Dermis microvascular lymphatic vessel endothelial cell (primary cell): ENCODE results near the gene ZNRF1. TPM values are rescaled to one million over a fixed set of nuclear protein-coding genes. Genes with fewer than 3 reads are reported as not detected.
"Not testable (repeated sequence)": the region's sequence is repeated elsewhere in the genome, so short reads cannot be mapped to it uniquely, and the experiment has no call there.

Source experiments
- DNase-seq, 2 donors: peaks; one replicate each; pipeline versions ENCODE4 v3.0.0 to v3.0.0-alpha.2; 2010; ENCODE audit warnings: low read depth in 2 of 2
- total RNA-seq: library from RNA; depleted of rRNA; stranded (reverse); fragments of >200 nt; gene quantifications from 2 replicates; pipeline ENCODE4 v1.2.1, GENCODE V29; 2014

Gene ZNRF1
- total RNA-seq, 1 donor from 2014 or later = 9.2 TPM

DNA sequence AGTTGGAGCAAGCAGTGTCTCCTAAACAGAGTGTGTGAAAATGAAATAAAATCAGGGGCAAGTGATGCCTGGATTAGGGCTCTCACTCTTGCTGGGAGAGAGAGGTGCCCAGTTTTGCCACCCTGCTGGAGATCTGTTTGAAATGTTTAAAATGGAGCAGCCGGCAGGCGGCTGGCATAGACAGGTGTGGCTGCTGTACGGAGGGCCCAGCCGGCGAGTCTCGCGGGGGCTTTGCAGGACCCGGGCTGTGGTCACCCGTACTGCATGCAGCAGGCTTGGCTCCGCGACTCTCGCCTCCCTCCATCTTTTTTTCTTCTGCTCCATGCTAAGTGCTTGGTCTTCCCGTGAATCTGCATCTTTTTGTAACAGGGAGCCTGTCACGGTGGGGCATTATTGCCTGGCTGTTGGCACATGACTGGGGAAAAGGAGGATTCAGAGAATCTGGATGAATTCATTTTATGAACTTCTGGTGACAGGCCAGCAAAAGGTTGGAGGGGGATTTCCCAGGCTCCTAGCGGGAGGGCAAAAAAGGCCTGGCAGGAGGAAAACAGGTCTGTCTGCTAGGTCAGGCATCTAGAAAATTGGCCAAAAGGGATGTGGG lies 1.8 kb downstream of the ZNRF1 start:
- peak in 1 of 2 donors; percentile 52 for DNase-seq

DNA sequence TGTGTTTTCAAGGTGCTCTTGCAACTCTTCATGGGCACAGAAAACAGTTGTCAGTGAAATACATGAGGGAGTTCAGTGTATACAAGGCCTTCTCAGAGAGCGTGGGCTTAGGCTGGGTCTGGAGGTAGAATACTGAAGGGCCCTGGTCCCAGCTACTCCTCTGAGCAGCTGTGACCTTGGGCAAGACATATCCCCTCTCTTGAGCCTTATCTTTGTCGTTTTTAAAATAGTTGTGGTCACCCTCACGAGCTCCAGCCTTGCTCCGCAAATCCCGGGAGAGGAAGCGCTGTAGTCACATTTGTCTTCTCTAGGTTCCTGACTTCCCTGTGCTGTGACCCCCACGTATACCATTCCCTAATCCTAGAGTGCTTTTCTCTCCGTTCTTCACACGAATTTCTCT lies 3.6 kb downstream of the ZNRF1 start:
- DNase-seq = no peak

DNA sequence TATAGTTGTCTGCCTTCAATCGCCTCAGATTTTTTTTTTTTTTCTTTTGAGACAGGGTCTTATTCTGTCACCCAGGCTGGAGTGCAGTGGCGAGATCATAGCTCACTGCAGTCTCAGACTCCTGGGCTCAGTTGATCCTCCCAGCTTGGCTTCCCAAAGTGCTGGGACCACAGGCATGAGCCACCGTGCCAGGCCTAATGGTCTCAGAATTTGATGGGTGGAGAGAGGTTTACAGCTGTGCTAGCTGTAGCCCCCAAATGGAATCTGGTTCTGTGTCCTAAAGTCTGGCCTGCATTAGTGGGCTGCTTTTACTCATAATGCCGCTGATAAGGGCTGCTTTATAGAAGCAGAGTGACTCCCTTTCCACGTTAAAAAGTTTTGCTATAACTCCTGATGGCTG lies 5.1 kb downstream of the ZNRF1 start:
- no peak for DNase-seq

DNA sequence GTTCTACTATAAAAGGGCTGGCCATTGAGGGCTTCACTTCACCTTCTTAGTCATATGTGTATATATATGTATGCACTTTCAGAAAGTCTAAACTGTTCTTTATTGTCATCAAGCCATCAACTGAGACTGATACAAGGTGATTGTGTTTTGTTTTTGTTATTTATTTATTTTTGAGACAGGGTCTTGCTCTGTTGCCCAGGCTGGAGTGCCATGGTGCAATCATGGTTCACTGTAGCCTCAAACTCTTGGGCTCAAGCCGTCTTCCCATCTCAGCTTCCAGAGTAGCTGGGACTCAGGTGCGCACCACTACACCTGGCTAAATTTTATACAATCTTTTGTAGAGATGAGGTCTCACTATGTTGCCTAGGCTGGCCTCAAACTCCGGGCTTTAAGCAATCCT lies 5.6 kb downstream of the ZNRF1 start:
- no peak for DNase-seq

DNA sequence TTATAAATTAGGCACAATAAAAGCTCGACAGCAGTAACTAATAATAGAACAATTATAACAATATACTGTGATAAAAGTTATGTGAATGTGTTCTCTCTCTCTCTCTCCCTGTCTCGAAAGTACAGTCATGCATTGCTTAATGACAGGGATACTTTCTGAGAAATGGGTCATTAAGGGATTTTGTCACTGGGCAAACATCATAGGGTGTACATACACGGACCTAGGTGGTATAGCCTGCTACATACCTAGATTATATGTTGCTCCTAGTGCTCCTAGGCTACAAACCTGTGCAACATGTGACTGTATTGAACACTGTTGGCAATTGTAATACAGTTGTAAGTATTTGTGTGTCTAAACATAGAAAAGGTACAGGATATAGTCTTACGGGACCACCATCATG lies 6.9 kb downstream of the ZNRF1 start:
- no peak for DNase-seq

DNA sequence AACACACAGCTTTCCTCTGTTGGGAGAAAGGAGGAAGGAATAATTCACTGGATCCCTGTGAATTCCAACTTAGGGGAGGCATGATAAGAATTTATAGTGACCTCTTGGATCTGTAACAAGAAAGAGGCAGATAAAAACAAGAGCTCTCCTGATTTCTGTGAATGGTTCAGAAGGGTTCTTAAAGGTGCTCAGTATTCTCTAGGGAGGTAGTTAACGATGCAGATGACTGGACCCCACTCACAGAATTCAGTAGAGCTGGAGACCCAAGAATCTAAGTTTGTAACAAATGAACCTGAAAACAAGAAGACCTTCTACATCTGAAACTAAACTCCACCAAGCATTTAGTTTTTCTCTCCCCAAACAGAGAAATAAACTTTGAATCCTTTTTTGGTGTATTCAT lies 8.6 kb downstream of the ZNRF1 start:
- no peak for DNase-seq

DNA sequence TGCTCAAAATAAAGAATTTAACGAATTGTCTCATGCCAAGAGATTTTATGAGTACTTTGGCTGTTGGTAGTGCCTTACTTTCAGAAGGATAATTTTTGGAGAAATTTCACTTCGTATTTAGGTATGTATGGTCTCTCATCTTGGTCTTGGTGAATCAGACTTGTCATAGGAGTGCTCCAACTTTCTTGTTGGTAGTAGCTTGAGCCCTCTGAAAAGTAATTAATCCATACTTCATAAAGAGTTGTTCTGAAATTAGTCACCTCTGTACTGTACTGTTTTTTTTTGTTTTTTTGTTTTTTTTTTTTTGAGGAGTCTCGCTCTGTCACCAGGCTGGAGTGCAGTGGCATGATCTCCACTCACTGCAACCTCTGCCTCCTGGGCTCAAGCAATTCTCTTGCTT lies 11.6 kb downstream of the ZNRF1 start:
- no peak for DNase-seq

DNA sequence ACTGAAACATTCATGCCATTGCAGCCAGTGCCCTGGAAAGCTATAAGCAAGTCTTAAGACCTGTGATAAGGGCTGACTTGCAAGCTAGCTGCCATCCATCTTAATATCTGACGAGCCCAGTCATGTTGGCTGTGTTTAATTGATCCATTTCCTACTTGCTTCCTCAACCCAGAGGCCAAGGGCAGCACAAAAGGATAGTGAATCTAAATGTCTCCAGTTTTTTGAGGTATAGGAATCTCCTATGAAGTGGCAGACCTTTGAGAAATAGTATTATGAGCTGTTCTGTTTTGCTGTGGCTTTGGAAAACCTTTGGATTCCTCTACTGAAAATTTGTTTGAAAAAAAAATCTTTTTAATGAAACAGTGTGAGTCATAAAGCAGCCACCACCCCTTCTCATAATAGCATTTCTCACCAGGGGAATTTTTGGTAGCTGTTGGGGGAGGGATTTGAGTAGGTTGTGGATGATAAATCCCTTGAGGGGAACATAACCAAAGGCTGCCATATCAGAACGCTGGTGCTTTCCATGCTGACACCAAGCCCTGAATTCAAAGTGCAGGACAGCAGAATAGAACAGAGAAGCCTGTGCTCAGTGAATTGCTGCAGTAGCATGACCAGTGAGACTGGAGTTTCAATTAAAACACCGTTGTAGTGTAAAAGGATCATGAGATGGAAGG lies 12.9 kb downstream of the ZNRF1 start:
- DNase-seq = peak; percentile 65 to 90

DNA sequence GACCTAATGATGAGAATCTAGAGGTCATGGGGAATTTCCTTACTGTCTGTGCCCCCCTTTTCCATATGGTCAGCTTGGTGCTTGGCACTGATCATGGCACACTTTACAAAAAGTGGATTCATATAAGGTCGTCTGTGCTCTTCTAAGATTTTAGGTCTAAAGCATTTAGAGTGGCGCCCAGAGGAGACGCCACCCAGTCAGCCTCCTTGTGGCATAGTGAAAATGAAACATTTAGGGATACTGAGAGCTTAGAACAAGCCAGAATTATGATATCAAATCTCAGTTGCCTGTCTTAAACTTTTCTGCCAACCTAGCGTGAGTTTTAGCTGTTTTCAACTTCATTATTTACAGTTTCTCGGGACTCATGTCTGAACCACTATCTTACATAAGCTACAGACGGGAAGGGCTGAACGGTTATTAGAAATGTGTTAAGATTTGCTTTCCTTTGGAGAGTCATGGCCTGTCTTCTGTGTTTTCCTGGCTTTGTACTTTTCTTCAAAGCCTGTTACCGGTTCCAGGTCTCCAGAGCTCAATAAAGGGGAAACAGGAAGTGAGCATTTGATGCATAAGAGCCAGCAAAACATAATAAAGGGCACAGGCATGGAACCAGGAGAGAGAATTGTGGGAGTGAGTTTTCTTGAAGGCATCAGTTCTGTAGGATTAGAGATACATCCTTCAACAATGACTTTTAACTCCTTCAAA lies 13.7 kb downstream of the ZNRF1 start:
- peak in 1 of 2 donors; percentile 90 for DNase-seq

DNA sequence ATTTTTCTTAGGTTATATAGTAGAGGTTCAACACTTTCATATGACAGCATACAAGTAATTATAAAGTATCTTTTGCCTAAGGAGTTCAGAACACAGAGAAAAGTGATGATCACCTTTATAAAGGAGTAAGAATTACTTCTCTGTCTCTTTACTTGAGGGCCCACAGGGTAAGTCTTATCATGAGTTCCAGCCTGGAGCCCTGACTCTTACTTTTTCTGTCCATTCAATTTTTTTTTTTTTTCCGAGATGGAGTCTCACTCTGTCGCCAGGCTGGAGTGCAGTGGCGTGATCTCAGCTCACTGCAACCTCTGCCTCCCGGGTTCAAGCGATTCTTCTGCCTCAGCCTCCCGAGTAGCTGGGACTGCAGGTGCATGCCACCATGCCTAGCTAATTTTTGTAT lies 14.3 kb downstream of the ZNRF1 start:
- DNase-seq = not testable (repeated sequence)

DNA sequence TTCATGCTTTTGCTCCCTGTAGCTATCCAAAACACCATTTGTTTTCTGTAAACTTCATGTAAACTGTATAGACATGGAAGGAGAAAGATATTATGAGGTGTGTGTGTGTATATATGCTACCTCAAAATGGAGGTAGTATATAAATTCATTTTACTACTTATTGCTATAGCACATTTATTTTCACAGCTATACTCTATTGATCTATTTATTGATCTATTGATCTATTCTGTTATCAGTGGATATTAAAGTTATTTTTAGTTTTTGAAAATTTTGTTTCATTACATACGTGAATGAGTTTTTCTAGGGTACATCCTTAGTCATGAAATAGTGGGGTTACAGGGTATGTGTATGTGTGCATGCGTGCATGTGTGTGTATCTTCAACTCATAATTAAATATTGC lies 15.5 kb downstream of the ZNRF1 start:
- no peak for DNase-seq

DNA sequence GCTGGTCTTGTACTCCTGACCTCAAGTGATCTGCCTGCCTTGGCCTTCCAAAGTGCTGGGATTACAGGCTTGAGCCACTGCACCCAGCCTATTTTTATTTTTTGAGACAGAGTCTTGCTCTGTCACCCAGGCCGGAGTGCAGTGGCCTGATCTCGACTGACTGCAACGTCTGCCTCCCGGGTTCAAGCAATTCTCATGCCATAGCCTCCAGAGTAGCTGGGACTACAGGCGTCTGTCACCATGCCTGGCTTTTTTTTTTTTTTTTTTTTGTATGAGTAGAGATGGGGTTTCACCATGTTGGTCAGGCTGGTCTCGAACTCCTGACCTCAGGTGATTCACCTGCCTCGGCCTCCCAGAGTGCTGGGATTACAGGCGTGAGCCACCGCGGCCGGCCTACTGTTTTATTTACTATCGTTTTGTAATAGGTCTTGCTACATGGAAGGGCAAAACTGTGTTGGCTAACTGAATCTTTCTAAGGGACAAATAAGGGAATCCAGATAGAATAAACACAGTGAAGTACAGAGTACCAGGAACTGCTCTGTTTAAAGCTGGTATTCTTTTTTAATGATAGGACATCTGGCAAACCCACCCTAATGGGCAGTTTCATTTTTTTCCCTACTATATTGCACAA lies 17.7 kb downstream of the ZNRF1 start:
- not testable (repeated sequence) for DNase-seq

DNA sequence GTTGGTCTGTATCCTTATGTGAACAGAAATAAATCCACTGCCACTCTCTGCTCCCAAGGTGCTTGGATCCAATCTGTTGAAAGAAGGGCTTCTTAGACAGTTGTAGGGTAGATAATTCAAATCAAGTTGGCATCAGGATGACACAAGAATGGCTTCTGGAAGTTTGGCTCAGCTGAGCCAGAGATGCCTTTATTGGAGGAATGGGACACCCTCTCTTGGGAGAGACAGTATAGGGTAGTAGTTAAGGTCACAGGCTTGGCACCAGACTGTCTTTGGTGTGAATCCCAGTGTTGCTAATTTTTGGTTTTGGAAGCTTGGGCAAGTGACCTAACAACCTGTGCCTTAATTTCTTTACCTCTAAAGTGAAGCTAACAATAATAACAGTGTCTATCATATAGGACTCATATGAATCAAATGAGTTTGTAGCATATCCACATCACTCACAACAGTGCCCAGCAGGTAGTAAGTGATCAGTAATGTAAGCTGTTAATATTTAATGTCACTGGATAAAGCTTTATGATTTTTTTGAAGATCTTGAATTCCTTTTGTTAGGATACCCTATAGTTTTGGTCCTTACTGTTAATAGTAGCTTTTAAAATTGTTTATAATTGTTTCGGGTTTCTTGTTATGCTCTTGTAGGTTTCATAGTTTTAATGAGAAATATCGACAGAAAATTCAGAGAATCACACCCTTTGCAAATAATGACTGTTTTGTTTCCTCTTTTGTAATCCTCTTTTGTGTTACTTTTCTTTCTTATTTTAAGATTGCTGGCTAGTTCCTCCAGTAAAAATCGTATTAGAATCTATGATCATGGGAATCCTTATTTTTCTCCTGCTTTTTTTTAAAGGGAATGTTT lies 19.1 kb downstream of the ZNRF1 start:
- DNase-seq = no peak

DNA sequence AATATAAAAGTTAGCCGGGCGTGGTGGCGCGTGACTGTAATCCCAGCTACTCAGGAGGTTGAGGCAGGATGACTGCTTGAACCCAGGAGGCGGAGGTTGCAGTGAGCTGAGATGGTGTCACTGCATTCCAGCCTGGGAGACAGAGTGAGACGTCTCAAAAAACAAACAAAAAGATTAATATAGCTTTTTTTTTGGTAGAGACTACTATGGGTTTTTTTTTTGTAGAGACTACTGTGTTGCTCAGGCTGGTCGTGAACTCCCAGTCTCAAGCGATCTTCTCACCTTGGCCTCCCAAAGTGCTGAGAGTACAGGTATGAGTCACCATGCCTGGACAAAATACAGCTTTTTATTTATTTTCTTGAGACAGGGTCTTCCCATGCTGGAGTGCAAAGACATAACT lies 20.2 kb downstream of the ZNRF1 start:
- DNase-seq = no peak

DNA sequence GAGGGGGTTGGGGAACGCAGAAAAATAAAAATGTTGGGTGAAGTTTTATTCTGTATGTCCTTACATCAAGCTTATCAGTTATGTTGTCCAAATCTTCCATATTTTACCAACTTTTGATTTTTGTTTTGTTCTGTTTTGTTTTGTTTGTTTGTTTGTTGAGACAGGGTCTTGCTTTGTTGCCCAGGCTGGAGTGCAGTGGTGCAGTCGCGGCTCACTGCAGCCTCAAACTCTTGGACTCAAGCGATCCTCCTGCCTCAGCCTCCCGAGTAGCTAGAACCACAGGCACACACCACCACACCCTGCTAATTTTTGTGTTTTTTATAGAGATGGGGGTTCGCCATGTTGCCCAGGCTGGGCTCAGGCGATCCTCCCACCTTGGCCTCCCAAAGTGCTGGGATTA lies 20.8 kb downstream of the ZNRF1 start:
- DNase-seq = no peak

DNA sequence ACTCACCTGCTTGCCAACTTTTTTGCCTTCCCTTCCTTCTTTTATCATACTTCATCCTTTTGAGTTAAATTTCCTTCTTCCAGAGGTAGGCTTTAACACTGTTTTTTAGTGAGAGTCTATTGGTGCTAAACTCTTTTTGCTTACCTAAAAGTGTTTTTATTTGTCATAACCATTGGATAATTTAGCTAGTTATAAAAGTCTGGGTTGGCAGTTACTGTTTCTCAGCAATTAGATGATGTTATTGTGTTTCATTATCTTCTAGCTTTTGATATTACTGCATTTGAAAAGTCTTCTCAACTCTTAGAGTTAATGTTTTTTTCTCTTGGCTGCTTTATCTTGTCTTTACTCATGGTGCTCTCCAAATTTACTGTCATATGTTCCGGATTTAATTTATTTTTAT lies 22.6 kb downstream of the ZNRF1 start:
- no peak for DNase-seq

DNA sequence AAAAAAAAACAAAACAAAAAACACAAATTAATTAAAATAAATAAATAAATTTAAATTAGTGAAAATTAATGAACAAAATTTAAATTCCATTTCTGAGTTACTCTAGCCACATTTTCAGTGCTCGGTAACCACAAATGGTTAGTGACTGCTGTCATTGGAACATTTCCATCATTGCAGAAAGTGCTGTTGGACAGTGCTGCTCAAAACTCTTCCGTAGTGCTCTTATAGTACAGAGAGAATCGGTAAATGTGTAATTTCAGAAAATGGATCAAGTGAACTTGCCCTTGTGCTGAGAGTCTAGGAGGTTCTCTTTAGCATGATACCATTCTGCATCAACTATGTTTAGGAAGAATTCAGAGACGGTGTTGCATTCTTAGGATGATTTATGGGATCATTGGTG lies 23.7 kb downstream of the ZNRF1 start:
- DNase-seq = no peak

DNA sequence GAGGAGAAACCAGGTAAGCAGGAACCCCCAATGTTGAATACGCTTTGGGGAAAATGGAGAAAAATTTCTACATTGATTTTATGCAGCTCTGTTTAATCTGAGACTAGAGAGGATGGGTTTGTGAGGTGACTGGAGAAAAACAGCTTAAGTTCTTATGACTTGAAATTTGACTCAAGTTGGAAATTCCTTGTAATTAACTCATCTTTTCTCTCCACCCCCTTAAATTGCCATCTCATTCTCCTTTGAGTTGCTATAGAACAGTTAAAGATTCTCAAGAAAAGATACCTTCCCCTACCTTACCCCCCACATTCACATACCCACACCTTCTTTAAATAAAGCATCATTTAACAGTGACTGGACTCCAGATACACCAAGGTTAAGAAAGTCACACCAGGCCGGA lies 24.2 kb downstream of the ZNRF1 start:
- DNase-seq = no peak

DNA sequence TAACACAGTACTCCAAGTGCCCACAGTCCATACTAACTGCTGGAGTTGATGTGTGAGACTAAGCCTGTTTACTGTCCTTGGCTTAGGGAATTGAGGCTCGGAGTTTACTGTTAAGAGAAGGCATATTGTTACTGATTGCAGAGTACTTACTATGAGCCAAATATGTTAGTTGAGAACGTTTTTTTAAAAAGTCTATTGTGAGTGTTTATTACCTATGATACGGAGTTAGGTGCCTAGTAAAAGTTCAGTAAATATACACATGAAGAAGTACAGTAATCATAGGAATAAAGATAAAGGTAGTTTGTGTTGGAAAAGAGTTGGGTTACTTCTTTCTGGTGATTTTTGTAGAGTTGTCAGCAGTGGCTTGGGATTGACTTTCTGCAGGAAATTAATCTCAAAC lies 25.4 kb downstream of the ZNRF1 start:
- DNase-seq = no peak

DNA sequence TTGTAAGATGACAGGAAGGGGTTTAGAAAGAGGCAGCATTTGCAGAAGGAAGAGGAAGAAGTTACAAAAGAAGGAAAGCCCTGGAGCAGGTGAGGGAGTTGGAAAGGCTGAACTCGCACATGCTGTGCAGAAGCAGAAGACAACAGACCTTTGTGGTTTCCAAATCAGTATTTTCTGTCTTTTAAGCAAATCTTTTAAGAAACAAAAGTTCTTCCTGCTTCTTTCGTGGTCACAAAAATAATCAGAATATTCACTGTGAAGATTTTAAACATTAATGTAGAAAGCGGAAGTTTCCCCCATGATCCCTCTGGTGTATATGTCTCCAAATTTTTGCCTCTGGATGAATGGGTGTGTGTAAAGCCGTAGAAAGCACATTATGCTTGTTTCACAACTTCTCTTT lies 25.8 kb downstream of the ZNRF1 start:
- no peak for DNase-seq

DNA sequence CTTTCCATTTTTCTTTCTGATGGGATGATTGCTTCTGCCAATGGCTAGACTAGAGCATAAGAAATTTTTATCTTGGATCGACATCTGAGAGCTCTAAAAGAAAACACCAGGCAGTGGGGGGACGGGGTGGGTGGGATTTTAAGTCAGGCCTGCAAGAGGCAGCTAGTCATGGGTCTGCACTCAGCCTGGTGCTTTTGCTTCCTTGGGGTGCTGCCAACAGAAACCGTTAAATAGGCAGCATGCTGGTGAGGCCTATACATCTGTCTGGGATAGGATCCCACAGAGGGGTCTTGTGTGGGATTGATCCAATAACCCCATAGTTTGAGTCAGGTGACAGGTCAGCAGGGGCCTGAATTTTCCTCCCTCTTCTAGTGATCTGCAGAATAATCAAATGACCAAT lies 26.9 kb downstream of the ZNRF1 start:
- DNase-seq = peak; percentile 26 to 36
